ENCODE data around the gene MAPK7.

DNA sequence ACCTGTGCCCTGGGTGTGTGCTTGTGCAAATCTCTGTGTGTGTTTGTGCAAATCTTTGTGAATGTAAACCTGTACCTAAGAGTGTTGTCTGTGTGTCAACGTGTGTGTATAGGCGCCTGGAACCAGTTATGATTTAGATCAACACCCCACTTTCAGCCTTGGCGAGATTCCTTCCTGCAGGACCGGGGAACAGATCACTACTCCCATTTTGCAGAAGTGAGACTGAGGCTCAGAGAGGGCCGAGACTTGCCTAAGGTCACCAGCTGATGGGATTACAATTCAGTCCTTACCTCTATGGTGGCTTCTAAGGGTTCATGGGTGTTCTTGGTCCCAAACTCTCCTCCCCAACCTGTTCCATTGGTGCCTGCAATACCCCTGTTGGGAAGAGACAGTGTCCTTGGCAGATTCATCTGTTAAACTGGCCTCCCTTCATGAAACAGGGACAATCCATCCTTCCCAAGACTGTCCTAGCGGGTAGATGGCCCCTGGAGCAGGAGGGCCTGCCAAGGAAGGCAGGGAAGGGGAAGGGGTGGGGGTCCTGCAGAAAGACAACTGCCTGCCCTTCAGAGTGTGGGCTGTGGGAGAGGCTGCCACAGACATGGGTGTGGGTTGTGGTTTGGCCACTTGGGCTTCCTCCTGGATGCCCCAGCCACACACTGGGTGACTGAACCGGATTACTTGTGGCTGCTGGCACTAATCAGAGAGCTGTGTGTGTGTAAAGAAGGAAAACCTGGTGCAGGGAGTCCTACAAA lies 6.9 kb upstream of the MAPK7 start:
- TF ChIP-seq, protein P1, sequence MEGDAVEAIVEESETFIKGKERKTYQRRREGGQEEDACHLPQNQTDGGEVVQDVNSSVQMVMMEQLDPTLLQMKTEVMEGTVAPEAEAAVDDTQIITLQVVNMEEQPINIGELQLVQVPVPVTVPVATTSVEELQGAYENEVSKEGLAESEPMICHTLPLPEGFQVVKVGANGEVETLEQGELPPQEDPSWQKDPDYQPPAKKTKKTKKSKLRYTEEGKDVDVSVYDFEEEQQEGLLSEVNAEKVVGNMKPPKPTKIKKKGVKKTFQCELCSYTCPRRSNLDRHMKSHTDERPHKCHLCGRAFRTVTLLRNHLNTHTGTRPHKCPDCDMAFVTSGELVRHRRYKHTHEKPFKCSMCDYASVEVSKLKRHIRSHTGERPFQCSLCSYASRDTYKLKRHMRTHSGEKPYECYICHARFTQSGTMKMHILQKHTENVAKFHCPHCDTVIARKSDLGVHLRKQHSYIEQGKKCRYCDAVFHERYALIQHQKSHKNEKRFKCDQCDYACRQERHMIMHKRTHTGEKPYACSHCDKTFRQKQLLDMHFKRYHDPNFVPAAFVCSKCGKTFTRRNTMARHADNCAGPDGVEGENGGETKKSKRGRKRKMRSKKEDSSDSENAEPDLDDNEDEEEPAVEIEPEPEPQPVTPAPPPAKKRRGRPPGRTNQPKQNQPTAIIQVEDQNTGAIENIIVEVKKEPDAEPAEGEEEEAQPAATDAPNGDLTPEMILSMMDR (IDR thresholded peaks at IDR 0.05) = no peak
- TF ChIP-seq POLR2AphosphoS5 (IDR thresholded peaks at IDR 0.05) (no peak), POLR2A (IDR thresholded peaks at IDR 0.05) (no peak)

Measured in prostate gland (tissue), 2 donors.